Stimulated activated CD4-positive, alpha-beta T cell treated with anti-CD3 and anti-CD28 coated beads, Interleukin-12 subunit alpha, Interleukin-12 subunit beta, amount 100 ng/mL, for 4 hours (primary cell): Measurements from ENCODE around the gene POU5F1.
"Not testable (repeated sequence)": the region's sequence is repeated elsewhere in the genome, so short reads cannot be mapped to it uniquely, and the experiment has no call there.

Experiments
- DNase-seq: peaks from one replicate; pipeline ENCODE4 v3.0.0-alpha.2; 2020

POU5F1 gene

GRCh38 chr6:31189223-31189622 is 18.7 kb upstream of the POU5F1 start:
- DNase-seq, result not testable (repeated sequence)

DNA sequence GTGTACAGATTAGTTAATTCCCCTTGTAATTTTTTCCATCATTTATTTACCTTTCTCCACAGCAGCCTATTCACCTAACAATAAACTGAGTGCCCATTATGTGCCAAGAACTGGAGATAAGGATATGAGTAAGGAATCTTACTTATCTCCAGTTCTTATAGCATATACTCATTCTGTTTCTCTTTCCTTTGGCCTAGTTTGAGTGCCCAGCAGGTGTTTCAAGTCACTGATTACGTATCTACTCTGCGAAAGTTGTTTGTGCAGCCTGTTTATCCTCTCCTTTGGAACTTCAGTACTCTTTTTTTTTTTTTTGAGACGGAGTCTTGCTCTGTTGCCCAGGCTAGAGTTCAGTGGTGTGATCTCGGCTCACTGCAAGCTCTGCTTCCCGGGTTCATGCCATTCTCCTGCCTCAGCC is 17.3 kb upstream of the POU5F1 start:
- no peak for DNase-seq

DNA sequence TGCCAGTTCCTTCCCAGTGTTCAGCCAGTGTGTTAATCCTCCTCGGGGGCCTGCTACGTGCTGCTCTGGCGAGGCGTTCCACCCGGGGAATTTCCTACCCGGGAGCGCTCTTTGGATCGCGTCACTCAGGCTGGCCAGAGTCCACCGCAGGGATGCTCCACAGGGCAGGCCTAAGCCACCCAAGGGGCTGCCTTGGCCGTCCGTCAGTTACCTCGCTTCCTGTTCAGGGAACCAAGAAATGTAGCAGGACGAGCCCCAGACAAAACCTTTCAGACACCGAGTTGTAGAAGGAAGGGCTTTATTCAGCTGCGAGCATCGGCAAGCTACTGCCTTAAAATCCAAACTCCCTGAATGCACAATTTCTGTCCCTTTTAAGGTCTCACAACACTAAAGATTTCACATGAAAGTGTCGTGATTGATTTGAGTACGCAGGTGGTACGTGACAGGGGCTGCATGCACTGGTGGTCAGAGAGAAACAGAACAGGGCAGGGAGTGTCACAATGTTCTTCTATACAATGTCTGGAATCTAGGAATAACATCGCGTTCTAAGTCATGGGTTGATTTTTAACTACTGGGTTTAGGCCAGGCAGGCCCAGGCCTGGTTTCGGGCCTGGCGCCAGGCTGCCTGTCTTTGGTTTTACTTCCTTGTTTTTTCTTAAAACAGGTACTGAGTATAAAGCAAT is 15.7 kb upstream of the POU5F1 start:
- no peak for DNase-seq

DNA sequence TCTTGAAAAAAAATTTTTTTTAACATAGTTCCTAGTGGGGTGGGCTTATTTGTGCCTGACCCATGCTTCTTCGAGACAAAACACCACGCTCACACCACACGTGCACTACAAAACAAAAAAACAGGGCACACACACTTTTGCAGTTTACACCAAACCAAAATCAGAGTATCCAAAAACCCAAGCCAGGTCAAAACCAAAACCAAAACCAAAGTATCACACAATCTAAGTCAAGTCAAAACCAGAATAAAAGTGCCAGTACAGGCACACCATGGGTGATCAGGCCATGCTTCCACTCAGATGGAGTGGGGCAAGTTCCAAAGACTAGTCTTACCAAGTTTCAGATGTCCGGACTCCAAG is 15.2 kb upstream of the POU5F1 start:
- not testable (repeated sequence) for DNase-seq

DNA sequence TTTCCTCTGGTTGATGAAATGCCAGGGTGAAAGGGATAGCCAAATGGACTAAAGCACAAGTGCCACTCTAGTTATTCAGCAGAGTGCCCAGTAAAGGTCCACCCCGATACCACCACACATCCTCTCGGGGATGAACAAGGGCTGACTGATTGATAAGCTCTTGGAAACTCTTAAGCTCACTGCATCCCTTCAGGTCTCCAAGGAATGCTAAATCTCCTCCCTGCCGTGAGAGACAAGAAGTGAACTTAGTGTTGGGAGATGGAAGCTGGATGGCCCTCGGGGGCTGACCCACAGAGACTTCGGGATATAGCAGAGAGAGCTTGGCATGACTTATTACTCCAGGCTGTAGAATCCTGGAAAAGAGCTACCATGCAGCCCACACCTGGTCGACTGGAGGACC is 13.4 kb upstream of the POU5F1 start:
- not testable (repeated sequence) for DNase-seq

GRCh38 chr6:31183287-31183686 is 12.8 kb upstream of the POU5F1 start:
- not testable (repeated sequence) for DNase-seq

GRCh38 chr6:31180500-31180899 is 10.0 kb upstream of the POU5F1 start:
- DNase-seq, result no peak

GRCh38 chr6:31179896-31180295 is 9.4 kb upstream of the POU5F1 start:
- no peak for DNase-seq

DNA sequence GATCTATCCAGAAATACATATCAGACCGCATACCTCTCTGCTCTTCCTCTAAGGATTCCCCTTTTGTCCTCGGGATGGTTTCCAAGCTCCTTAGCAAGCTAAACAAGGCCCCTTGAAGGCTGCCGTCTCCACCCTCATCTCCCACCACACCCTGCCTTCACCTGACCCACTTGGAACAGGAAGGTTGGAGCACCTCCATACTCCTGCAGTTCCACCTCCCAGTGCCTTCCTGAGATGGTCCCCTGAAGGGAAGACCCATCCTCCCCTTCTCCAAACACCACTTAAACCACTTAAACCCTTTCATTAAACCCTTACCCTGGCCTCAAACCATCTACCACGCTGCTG is 8.5 kb upstream of the POU5F1 start:
- DNase-seq, result no peak

DNA sequence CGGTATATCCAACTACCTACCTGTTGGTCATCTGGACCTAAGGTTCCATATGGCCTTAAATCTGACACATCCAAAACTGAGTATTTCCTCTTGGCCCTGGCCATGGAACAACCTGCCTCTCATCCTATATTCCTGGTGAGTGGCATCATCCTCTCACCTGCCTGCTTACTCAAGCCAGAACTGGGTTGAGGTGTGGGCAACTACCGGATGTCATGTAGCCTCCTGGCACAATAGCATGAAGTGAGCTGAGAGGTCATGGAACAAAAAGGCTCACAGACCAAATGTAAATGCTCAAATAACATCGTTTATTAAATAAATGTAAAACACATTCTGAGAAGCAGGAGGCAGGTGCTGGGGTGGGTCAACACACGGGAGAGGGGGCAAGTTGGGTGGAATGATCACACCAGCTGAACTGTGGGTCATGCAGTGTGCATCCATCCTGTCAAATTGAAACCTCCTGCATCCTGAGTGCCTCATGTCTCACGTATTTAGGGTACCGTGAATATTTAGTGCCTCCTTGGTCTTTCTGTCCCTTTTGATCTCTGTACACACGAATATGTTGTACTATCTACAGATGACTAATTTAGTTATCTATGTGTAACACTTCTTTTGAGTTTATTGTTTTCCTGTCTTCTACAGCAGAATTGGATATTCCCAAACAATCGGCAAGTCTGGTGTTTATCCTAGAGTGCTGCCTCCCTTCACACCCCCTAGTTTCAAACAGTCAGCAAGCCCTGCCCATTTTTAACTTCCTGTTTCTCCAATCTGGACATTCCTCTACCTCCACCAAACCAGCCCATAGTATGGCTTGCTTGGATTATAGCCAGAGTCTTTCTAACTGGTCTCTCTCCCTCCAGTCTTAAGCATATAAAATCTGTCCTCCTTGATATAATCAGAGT is 7.9 kb upstream of the POU5F1 start:
- DNase-seq, result no peak

- DNase-seq, result no peak
Measured at GRCh38 chr6:31175971-31176370, 5.5 kb upstream of the POU5F1 start.

- no peak for DNase-seq
Measured at GRCh38 chr6:31174378-31174777, 3.9 kb upstream of the POU5F1 start.

GRCh38 chr6:31173406-31173805 is 2.9 kb upstream of the POU5F1 start:
- DNase-seq, result no peak

DNA sequence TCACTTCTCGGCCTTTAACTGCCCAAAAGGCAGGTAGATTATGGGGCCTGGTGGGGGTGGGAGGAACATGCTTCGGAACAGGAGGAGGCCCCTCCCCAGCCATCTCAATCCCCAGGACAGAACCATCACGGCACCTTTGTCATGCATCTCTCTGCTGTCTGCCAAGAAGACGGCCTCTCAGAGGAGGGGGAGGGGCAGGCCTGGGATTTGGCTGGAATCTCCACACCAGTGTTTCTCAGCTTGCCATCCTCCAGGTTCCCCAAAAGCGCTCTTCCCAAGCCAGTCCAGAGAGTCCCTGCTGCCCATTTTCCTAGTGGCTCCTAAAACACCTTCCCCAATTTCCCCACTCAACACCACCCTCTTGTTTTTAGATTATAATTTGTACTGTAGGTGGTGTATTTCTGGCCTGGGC is 2.5 kb upstream of the POU5F1 start:
- no peak for DNase-seq

- no peak for DNase-seq
Measured at GRCh38 chr6:31171931-31172905, 1.7 kb upstream of the POU5F1 start.

GRCh38 chr6:31170987-31171671 is 647 bp upstream of the POU5F1 start:
- no peak for DNase-seq

GRCh38 chr6:31169858-31170599 is 453 bp downstream of the POU5F1 start:
- not testable (repeated sequence) for DNase-seq

GRCh38 chr6:31169123-31169857 is 1.2 kb downstream of the POU5F1 start:
- no peak for DNase-seq

DNA sequence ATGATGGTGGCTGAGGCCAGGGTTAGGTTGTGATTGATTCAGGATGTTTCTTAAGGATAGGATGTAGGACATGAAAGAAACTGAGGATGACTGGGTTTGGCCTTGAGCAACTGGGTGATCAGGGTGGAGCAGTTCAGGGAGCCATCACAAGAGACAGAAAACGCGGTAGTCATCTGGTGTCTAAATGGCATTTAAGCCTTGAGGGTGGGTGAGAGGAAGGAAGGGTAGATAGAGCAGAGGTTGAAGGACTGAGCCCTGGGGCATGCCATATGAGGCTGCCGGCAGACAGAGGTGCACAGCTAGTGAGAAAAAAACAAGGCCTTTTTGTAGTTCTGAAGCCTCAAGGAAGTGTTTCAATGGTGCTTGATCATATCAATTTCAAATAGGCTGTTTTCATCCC is 1.9 kb downstream of the POU5F1 start:
- no peak for DNase-seq

- DNase-seq, result no peak
Measured at GRCh38 chr6:31165986-31166385, 4.5 kb downstream of the POU5F1 start.
